K562 (cell line): ENCODE results near the gene LIN28B. TPM values are rescaled to one million over a fixed set of nuclear protein-coding genes. Genes with fewer than 3 reads are reported as not detected.

Source experiments
- ATAC-seq: fragments of 200-7000 bp; cut with Tn5 transposase; 3 replicates; pipeline ENCODE4 v1.9.1; 2020; ENCODE audit warnings: moderate library complexity
- BruUV-seq: library from RNA; stranded (reverse); fragments of 400-500 nt; replicated peaks from 2 replicates; lab custom pipeline; 2021; lab: Mats Ljungman, UMichigan
- CTCF ChIA-PET: fragments of 300-600 bp; formaldehyde crosslinking; extraction: SDS; loops from one replicate; lab custom pipeline; 2021; ENCODE audit warnings: low intra/inter-chr PET ratio; lab: Yijun Ruan, JAX
- POLR2A ChIA-PET: fragments of 300-600, 350-650 bp; sonication (Branson Sonifier 250); formaldehyde crosslinking; extraction: SDS; loops from one replicate; lab custom pipeline; 2021; ENCODE audit warnings: antibody characterized with exemption, inconsistent platforms; lab: Yijun Ruan, JAX
- DNase-seq, 4 experiments: peaks; one replicate each; pipeline versions ENCODE4 v3.0.0 to v3.0.0-alpha.2; 2011 to 2018; ENCODE audit warnings: low spot score in 3 of 4, mixed read lengths in 3 of 4; ENCODE audit errors: extremely low read depth in 1 of 4
- FAIRE-seq: peaks from 2 replicates; lab custom pipeline; 2011; peaks lifted over from hg19 to GRCh38; lab: Jason Lieb, UNC
- H2AFZ ChIP-seq: 2 replicates; pipeline ENCODE4 v1.6.0; 2011; ENCODE audit warnings: low read depth, low read length, control low read depth, inconsistent platforms
- H3K27ac ChIP-seq: fragments of 200-600 bp; 3 replicates; pipeline ENCODE4 v1.8.0; 2011; ENCODE audit warnings: low read depth, mild to moderate bottlenecking, control low read depth, inconsistent platforms, low read length, moderate library complexity, mixed read lengths; ENCODE audit errors: extremely low read depth
- H3K27me3 ChIP-seq, 2 experiments: fragments of 300-600 bp in 1 of 2; 2 replicates in 1 of 2; 3 replicates in 1 of 2; pipeline versions ENCODE4 v1.6.0 to v1.8.0; 2011; ENCODE audit warnings: inconsistent platforms in 2 of 2, low read length in 2 of 2, mild to moderate bottlenecking in 1 of 2, mixed read lengths in 1 of 2, moderate library complexity in 1 of 2; ENCODE audit not compliant: control insufficient read depth in 2 of 2, insufficient read depth in 2 of 2
- H3K36me3 ChIP-seq: fragments of 300-600 bp; 3 replicates; pipeline ENCODE4 v1.8.0; 2011; ENCODE audit warnings: mild to moderate bottlenecking, low read length, inconsistent platforms; ENCODE audit not compliant: control insufficient read depth, insufficient read depth
- H3K4me1 ChIP-seq, 2 experiments: fragments of 200-600 bp in 1 of 2; replicated peaks in 1 of 2; 2 replicates in 1 of 2; 3 replicates in 1 of 2; pipeline versions ENCODE4 v1.5.1 to v1.8.0; 2011; ENCODE audit warnings: inconsistent platforms in 2 of 2, low read length in 2 of 2, mild to moderate bottlenecking in 1 of 2, mixed read lengths in 1 of 2, moderate library complexity in 1 of 2; ENCODE audit not compliant: control insufficient read depth in 2 of 2, insufficient read depth in 2 of 2
- H3K4me2 ChIP-seq: 2 replicates; pipeline ENCODE4 v1.6.1; 2011; ENCODE audit warnings: low read length, control low read depth, inconsistent platforms, mixed read lengths; ENCODE audit not compliant: insufficient read depth
- H3K4me3 ChIP-seq: fragments of 200-600 bp; sonication (generic), shearing (Covaris generic); 2 replicates; pipeline ENCODE4 v1.5.1; 2016; ENCODE audit warnings: control low read depth, inconsistent platforms
- H3K79me2 ChIP-seq: fragments of 200-600 bp; 3 replicates; pipeline ENCODE4 v1.8.0; 2011; ENCODE audit warnings: low read length, inconsistent platforms; ENCODE audit not compliant: control insufficient read depth, insufficient read depth
- H3K9ac ChIP-seq, 2 experiments: 2 replicates each; pipeline versions ENCODE4 v1.6.0 to v1.6.1; 2011; ENCODE audit warnings: low read depth in 2 of 2, low read length in 2 of 2, control low read depth in 1 of 2, inconsistent platforms in 1 of 2, mild to moderate bottlenecking in 1 of 2, mixed read lengths in 1 of 2; ENCODE audit not compliant: insufficient read depth in 1 of 2
- H3K9me1 ChIP-seq: one replicate; pipeline ENCODE4 v1.6.0; 2011; ENCODE audit warnings: inconsistent platforms, mild to moderate bottlenecking, low read length, moderate library complexity; ENCODE audit not compliant: control insufficient read depth, insufficient read depth
- H3K9me3 ChIP-seq: replicated peaks from 2 replicates; pipeline ENCODE4 v1.5.1; 2011; ENCODE audit warnings: low read depth, low read length, inconsistent platforms; ENCODE audit not compliant: control insufficient read depth, insufficient read depth
- H4K20me1 ChIP-seq: replicated peaks from 2 replicates; pipeline ENCODE4 v1.6.1; 2011; ENCODE audit warnings: low read length, inconsistent platforms, mixed read lengths; ENCODE audit not compliant: control insufficient read depth, insufficient read depth
- BDP1 ChIP-seq: IDR thresholded peaks from 3 replicates; pipeline ENCODE4 v1.6.1; 2011; ENCODE audit not compliant: insufficient read length, insufficient read depth
- CCNT2 ChIP-seq: IDR thresholded peaks from 2 replicates; pipeline ENCODE4 v1.6.1; 2011; ENCODE audit warnings: borderline replicate concordance, low read depth, mild to moderate bottlenecking, moderate library complexity, mixed read lengths, low read length; ENCODE audit not compliant: insufficient read length; ENCODE audit errors: extremely low read depth
- E2F3 ChIP-seq: fragments of 250-450 bp; sonication (Bioruptor Pico); IDR thresholded peaks from 2 replicates; pipeline ENCODE4 v1.4.0; 2020; ENCODE audit warnings: mild to moderate bottlenecking
- HDAC8 ChIP-seq: fragments of 450-650 bp; IDR thresholded peaks from 2 replicates; pipeline ENCODE4 v1.6.1; 2016; ENCODE audit warnings: mild to moderate bottlenecking, missing genetic modification characterization, moderate library complexity, missing compliant biosample characterization
- JUN ChIP-seq, 2 experiments: sonication (generic) in 1 of 2; formaldehyde crosslinking in 1 of 2; IDR thresholded peaks; 2 replicates each; pipeline versions ENCODE4 v1.6.1 to v1.8.0; 2012 to 2022; ENCODE audit warnings: borderline replicate concordance in 2 of 2, mild to moderate bottlenecking in 2 of 2, improper control_type of control experiment in 1 of 2, low read depth in 1 of 2, low read length in 1 of 2, missing genetic modification reagents in 1 of 2
- MAFG ChIP-seq: fragments of 450-650 bp; conservative IDR thresholded peaks from 2 replicates; pipeline ENCODE4 v1.6.1; 2016; ENCODE audit warnings: missing genetic modification characterization, missing compliant biosample characterization
- MEF2D ChIP-seq: conservative IDR thresholded peaks from 2 replicates; pipeline ENCODE4 v1.6.1; 2016; ENCODE audit warnings: low read depth, missing genetic modification characterization, missing compliant biosample characterization
- NR3C1 ChIP-seq: sonication (generic); formaldehyde crosslinking; IDR thresholded peaks from 2 replicates; pipeline ENCODE4 v1.8.1; 2022; ENCODE audit warnings: missing genetic modification reagents
- ZNF707 ChIP-seq: fragments of 250-450 bp; sonication (Bioruptor Pico); conservative IDR thresholded peaks from 2 replicates; pipeline ENCODE4 v1.8.0; 2022; ENCODE audit warnings: inconsistent platforms, mild to moderate bottlenecking, moderate library complexity
- WGBS: fragments of 100-300 bp; shearing (Covaris generic); methylation state at CpG from one replicate; pipeline ENCODE4 v1.1.6; 2016; ENCODE audit warnings: low coverage, mixed read lengths; ENCODE audit not compliant: insufficient coverage; ENCODE audit errors: missing lambda C conversion rate; 5-methylcytosine and 5-hydroxymethylcytosine counted together
- in situ Hi-C: fragments of 300-500 bp; cut with MboI; formaldehyde crosslinking; loops from 4 replicates; pipeline ENCODE4 v1.15.0; 2018; ENCODE audit warnings: inconsistent platforms, mixed read lengths
- intact Hi-C: fragments of 100-400 bp; cut with micrococcal nuclease; formaldehyde crosslinking; loops from 2 replicates; pipeline ENCODE4 v1.14.2; 2022
- polyA plus RNA-seq, 8 experiments: library from polyadenylated mRNA; depleted of rRNA in 4 of 8; stranded (reverse) in 5 of 8; unstranded in 3 of 8; fragments of >200 nt; fragmentation: Nextera tagmentation in 2 of 8; fragmentation: Illumina TruSeq in 1 of 8; extraction: Ambion mirVana in 2 of 8; extraction: Trizol in 1 of 8; gene quantifications; 2 replicates each; pipeline versions ENCODE4 v1.2.1 to v1.2.3, GENCODE V29; 2011 to 2014; ENCODE audit warnings: inconsistent platforms in 1 of 8, missing spikeins in 1 of 8
- total RNA-seq, 7 experiments: library from RNA; depleted of rRNA in 6 of 7; stranded (reverse); fragments of >200 nt in 6 of 7; fragmentation: Illumina TruSeq in 2 of 7; extraction: Trizol in 2 of 7; gene quantifications; 2 replicates each; pipeline versions ENCODE4 v1.2.1 to v1.2.3, GENCODE V29; 2011 to 2021; ENCODE audit warnings: low replicate concordance in 1 of 7
- TF ChIP-seq, protein P1 (sequence below): sonication (generic); formaldehyde crosslinking; IDR thresholded peaks from 2 replicates; pipeline ENCODE4 v1.5.0; 2020; ENCODE audit warnings: missing genetic modification reagents
- TF ChIP-seq, protein P2 (sequence below): fragments of 250-450 bp; sonication (Bioruptor Pico); IDR thresholded peaks from 2 replicates; pipeline ENCODE4 v1.8.0; 2021; ENCODE audit warnings: moderate library complexity, mild to moderate bottlenecking, inconsistent platforms

The LIN28B gene
- total and polyA plus RNA-seq, 9 of the 15 experiments (the other 6 are each of a cell fraction or from before 2014, with no cell fraction given), result 20.9 to 77.3 (median 42.1) TPM

DNA sequence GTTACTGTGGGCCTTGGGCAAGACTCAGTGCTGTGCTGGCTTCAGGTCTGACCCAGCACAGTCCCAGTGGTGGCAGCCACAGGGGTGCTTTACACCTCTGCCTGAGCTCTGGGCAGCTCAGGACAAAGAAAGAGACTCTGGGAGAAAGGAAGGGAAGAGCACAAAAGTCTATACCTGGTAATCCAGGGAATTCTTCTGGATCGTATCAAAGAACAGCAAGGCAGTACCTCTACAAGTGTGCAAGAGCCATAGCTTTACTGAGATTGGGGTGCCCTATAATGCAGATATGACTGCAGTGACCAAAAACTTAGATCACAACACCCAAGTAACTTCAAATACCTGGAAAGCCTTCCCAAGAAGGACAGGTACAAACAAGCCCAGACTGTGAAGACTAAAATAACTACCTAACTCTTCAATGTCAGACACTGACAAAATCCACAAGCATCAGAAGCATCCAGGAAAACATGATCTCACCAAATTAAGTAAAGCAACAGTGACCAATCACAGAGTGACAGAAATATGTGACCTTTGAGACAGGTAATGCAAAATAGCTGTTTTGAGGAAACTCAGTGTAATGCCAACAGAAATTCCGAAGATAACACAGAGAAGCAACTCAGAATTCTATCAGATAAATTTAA is 47.9 kb upstream of the LIN28B start:
- peaks cover 0 to 13% of the 10 kb centered on the region in 2 experiments; a peak in 1 of 5 replicates for H3K27me3 ChIP-seq
- intact Hi-C loops, result no loop called here
- in situ Hi-C loops, result no loop called here
- H2AFZ ChIP-seq, result no peak overlapping the region
- POLR2A ChIA-PET, result no interaction called here
- no peaks in the 10 kb centered on the region for H4K20me1 ChIP-seq
- H3K27ac ChIP-seq, result no peak overlapping the region
- CTCF ChIA-PET, result no interaction called here
- TF ChIP-seq BDP1, result no peak
- TF ChIP-seq, all 486 proteins: peak for 0
- Histone ChIP-seq H3K4me3 (no peak overlapping the region), H3K9me3 (no peaks in the 10 kb centered on the region), H3K79me2 (no peaks in the 10 kb centered on the region), H3K4me1 (no peaks in the 10 kb centered on the region), H3K36me3 (no peaks in the 10 kb centered on the region), H3K9ac (no peak overlapping the region), H3K4me2 (no peak overlapping the region), H3K9me1 (no peaks in the 10 kb centered on the region)
- no peak for FAIRE-seq
- DNase-seq, result no peak
- no peak for ATAC-seq
- BruUV-seq, result no TSS peak
- 0% methylated on average over 2 of the region's 2 CpGs for WGBS

DNA sequence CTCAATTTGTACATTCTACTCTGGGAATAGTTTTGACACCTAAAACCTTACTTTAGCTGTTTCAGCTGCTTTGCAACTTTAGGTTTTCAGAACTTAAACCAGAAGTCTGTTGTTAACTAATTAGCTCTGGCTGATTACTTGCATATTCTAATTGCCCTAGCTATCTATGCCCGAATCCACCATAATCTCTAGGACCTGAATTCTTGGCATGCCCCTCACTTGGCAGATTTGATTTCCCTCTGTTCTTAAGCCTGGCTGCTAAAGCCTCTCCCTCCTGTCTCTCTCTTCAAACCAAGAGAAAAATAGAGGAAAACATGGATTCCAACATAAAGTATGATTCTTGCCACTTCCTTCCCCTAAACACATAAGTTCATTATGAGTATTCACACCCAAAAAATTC is 35.0 kb upstream of the LIN28B start:
- FAIRE-seq, result peak; percentile 48
- Histone ChIP-seq H3K4me3 (no peak overlapping the region), H3K36me3 (no peaks in the 10 kb centered on the region), H3K4me1 (no peaks in the 10 kb centered on the region), H3K79me2 (no peaks in the 10 kb centered on the region), H3K4me2 (no peak overlapping the region), H3K27me3 (peaks cover 0 to 2% of the 10 kb centered on the region in 2 experiments; a peak in 2 of 5 replicates), H3K9me1 (no peaks in the 10 kb centered on the region), H3K9ac (no peak overlapping the region), H4K20me1 (no peaks in the 10 kb centered on the region), H3K9me3 (no peaks in the 10 kb centered on the region), H2AFZ (no peak overlapping the region), H3K27ac (no peak overlapping the region)
- in situ Hi-C loops (loop anchor here (10.0 kb wide), 1 partner anchor 493 kb away; no protein-coding TSS in a partner anchor), intact Hi-C loops (no loop called here)
- ChIA-PET POLR2A (interaction anchor here (0.7 to 1.2 kb wide), 2 partner anchors 10 to 13 kb away, joined by 3 read pairs; no protein-coding TSS in a partner anchor), CTCF (no interaction called here)
- whole genome bisulfite sequencing, result 0% methylated on average over 1 of the region's 1 CpG
- ATAC-seq, result no peak
- no TSS peak for BruUV-seq
- DNase-seq, result no peak
- TF ChIP-seq, protein P1, sequence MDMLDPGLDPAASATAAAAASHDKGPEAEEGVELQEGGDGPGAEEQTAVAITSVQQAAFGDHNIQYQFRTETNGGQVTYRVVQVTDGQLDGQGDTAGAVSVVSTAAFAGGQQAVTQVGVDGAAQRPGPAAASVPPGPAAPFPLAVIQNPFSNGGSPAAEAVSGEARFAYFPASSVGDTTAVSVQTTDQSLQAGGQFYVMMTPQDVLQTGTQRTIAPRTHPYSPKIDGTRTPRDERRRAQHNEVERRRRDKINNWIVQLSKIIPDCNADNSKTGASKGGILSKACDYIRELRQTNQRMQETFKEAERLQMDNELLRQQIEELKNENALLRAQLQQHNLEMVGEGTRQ (CRISPR knock-in tag), result no peak
- TF ChIP-seq CCNT2 (no peak), E2F3 (no peak), MAFG (tag) (no peak), MEF2D (tag) (no peak), JUN (IDR thresholded peaks at IDR 0.05; ENCODE audit: borderline replicate concordance, low read depth, low read length) (no peak), JUN (CRISPR knock-in tag; IDR thresholded peaks at IDR 0.05; ENCODE audit: borderline replicate concordance) (no peak), HDAC8 (tag) (no peak), ZNF707 (CRISPR knock-in tag) (no peak), NR3C1 (no peak)
- TF ChIP-seq, protein P2, sequence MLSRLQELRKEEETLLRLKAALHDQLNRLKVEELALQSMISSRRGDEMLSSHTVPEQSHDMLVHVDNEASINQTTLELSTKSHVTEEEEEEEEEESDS (CRISPR knock-in tag), result no peak
